ENCODE data around the gene HECW1. TPM values are rescaled to one million over a fixed set of nuclear protein-coding genes. Genes with fewer than 3 reads are reported as not detected.

The HECW1 gene
- total and polyA plus RNA-seq, 8 donors, result 0.29 to 5.1 (median 3.2) TPM

- no peaks in the 10 kb centered on the region for H3K36me3 ChIP-seq
- no peak for TF ChIP-seq CTCF (IDR thresholded peaks at IDR 0.05)
- ATAC-seq, result no peak
- peaks cover 0 to 45% of the 10 kb centered on the region in 2 donors for H3K27me3 ChIP-seq
- intact Hi-C loops (cut with DNase I), result no loop called here
- DNase-seq, result no peak
- no peak overlapping the region for H3K27ac ChIP-seq
- H3K9me3 ChIP-seq, result no peaks in the 10 kb centered on the region
- no peaks in the 10 kb centered on the region for H3K4me1 ChIP-seq
- no peak overlapping the region for H3K4me3 ChIP-seq
Observed at GRCh38 chr7:43151076-43151475, 38.6 kb downstream of the HECW1 start.

GRCh38 chr7:43152696-43153095, 40.2 kb downstream of the HECW1 start:
- peaks cover 0 to 33% of the 10 kb centered on the region in 2 donors for H3K27me3 ChIP-seq
- ATAC-seq, result no peak
- H3K4me3 ChIP-seq, result no peak overlapping the region
- TF ChIP-seq CTCF (IDR thresholded peaks at IDR 0.05), result no peak
- no peaks in the 10 kb centered on the region for H3K4me1 ChIP-seq
- no peaks in the 10 kb centered on the region for H3K36me3 ChIP-seq
- intact Hi-C loops (cut with DNase I), result no loop called here
- no peak overlapping the region for H3K27ac ChIP-seq
- no peak for DNase-seq
- H3K9me3 ChIP-seq, result no peaks in the 10 kb centered on the region

GRCh38 chr7:43155636-43156035, 43.2 kb downstream of the HECW1 start:
- H3K27me3 ChIP-seq, result peaks cover 0 to 27% of the 10 kb centered on the region in 2 donors
- TF ChIP-seq CTCF (IDR thresholded peaks at IDR 0.05), result no peak
- ATAC-seq (no peak), DNase-seq (no peak)
- no peak overlapping the region for H3K4me3 ChIP-seq
- no peaks in the 10 kb centered on the region for H3K4me1 ChIP-seq
- H3K36me3 ChIP-seq, result no peaks in the 10 kb centered on the region
- no peak overlapping the region for H3K27ac ChIP-seq
- no peaks in the 10 kb centered on the region for H3K9me3 ChIP-seq
- intact Hi-C loops (cut with DNase I), result no loop called here

- Histone ChIP-seq H3K36me3 (no peaks in the 10 kb centered on the region), H3K9me3 (no peaks in the 10 kb centered on the region), H3K27ac (no peak overlapping the region), H3K4me1 (no peaks in the 10 kb centered on the region), H3K27me3 (no peaks in the 10 kb centered on the region), H3K4me3 (no peak overlapping the region)
- no peak for DNase-seq
- intact Hi-C loops (cut with DNase I), result no loop called here
- TF ChIP-seq CTCF (IDR thresholded peaks at IDR 0.05), result no peak
- ATAC-seq, result no peak
Observed at GRCh38 chr7:43163885-43164284, 51.4 kb downstream of the HECW1 start.

GRCh38 chr7:43164757-43165156, 52.3 kb downstream of the HECW1 start:
- intact Hi-C loops (cut with DNase I), result no loop called here
- no peak for TF ChIP-seq CTCF (IDR thresholded peaks at IDR 0.05)
- Histone ChIP-seq H3K4me1 (no peaks in the 10 kb centered on the region), H3K4me3 (no peak overlapping the region), H3K27me3 (no peaks in the 10 kb centered on the region), H3K9me3 (no peaks in the 10 kb centered on the region), H3K36me3 (no peaks in the 10 kb centered on the region), H3K27ac (no peak overlapping the region)
- ATAC-seq (peak; percentile 81), DNase-seq (no peak)

All from left lung (tissue), 10 donors.